IPS-18c (cell line): ENCODE results near the gene IFNL1.
A peak's percentile ranks its signal among the peaks of the same experiment; 100 is the strongest.
"Not testable (repeated sequence)": the region's sequence is repeated elsewhere in the genome, so short reads cannot be mapped to it uniquely, and the experiment has no call there.

Experiments
- H3K4me3 ChIP-seq: 2 replicates; pipeline ENCODE4 v1.7.0; 2013; ENCODE audit warnings: low read depth, mild to moderate bottlenecking, low read length, moderate library complexity; ENCODE audit not compliant: insufficient read depth
- H3K9me3 ChIP-seq: one replicate; pipeline ENCODE4 v1.6.1; 2013; ENCODE audit warnings: mild to moderate bottlenecking, low read length, moderate library complexity; ENCODE audit not compliant: control insufficient read depth, insufficient read depth

Gene IFNL1

DNA sequence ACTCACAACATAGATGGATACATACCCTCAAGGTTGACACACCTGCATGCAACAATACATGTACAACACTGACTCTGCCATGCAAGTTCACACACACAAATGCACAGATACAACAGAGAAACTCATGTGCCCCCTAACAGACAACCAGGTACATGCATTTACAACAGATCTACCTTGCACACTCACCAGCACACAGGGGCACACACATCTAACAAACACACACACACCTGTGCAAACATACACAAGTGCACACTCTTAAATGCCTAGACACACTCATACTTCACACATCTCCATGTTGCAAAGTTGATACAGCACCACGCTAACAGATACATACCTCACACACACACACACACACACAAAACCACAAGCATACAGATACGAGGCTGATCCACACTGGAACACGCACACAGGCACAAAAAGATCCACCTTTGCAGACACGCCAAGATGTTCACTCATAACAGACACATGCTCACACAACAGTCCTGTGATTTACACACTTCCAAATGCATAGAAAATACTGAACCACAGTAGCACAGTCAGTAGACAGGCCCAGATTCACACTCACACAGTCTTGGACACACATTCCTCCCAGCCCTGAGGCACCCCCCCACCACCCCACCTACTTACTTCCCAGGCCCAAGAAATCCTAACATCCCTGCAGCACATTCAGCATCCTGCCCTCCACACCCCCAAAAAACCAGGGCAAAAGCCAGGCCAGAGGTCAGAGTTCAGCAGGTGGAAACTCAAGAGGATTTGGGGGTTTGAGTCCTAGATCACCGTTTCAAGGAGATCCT is 23.1 kb downstream of the IFNL1 start:
- no peaks in the 10 kb centered on the region for H3K9me3 ChIP-seq
- H3K4me3 ChIP-seq: peak overlapping the region; percentile 84; the same call in 1 of the 2 replicates

DNA sequence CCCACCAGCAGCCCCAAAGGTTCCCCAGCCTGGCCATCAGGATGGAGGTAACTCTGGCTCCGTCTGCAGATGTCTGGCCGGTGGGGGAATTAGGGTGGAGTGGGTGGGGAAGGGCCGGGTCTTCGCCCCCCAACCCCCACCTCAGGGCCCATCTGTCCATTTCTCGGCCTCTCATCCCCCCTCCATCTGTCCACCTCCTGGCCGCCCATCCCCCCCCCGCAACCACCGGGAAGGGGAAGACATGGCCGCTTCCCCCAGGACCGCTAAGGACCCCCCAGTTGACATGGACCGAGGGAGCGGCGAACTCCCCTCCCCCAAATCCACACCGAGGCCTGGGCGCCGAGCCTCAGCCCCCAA is 23.7 kb downstream of the IFNL1 start:
- H3K9me3 ChIP-seq: no peaks in the 10 kb centered on the region
- peak overlapping the region; percentile 84 for H3K4me3 ChIP-seq

DNA sequence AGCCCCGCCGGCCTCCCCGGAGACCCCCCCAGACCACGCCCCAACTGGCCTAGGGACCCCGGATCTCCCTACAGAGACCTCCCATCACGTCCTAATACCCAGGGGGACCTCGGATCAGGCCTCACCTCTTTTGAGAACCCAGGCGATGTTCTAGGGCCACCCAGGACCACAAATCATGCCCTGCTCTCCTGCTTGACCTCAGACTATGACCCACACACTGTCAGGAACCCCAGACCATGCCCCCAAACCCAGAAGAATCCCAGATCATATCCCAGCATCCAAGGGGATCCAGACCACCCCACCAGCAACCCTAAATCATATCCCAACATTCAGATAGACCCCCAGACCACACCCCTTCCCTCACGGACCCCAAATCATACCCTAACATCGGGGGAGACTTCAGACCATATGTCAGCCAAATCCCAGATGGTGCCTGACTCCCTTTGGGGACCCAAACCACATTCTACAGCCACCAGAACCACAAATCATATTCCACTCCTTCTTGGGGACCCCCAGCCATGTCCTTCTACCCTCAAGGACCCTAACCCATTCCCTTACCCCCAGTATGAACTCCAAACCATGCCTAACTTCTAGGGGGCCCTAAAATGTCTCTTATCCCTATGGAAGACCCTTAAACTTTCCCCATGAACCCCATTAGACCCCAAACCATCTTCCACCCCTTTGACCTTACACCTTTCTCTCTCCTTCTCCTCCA is 25.1 kb downstream of the IFNL1 start:
- Histone ChIP-seq H3K4me3 (no peak overlapping the region), H3K9me3 (no peaks in the 10 kb centered on the region)

DNA sequence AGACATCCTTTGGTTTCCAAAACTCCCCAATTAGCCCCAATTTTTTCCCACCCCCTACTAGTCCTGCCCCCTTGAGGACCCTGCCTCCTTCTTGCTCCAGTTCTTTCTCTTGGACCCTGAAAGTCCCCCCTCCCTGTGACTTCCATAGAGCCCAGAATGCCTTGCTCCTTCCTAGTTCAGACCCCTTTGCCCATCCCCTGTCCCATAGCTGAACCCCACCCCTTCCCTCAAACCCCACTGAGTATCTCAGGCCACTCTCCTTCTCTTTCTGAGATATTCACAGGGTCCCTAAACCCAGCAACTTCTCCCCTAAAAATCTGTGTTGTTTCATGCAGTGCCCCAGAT is 25.6 kb downstream of the IFNL1 start:
- Histone ChIP-seq H3K9me3 (no peaks in the 10 kb centered on the region), H3K4me3 (no peak overlapping the region)

DNA sequence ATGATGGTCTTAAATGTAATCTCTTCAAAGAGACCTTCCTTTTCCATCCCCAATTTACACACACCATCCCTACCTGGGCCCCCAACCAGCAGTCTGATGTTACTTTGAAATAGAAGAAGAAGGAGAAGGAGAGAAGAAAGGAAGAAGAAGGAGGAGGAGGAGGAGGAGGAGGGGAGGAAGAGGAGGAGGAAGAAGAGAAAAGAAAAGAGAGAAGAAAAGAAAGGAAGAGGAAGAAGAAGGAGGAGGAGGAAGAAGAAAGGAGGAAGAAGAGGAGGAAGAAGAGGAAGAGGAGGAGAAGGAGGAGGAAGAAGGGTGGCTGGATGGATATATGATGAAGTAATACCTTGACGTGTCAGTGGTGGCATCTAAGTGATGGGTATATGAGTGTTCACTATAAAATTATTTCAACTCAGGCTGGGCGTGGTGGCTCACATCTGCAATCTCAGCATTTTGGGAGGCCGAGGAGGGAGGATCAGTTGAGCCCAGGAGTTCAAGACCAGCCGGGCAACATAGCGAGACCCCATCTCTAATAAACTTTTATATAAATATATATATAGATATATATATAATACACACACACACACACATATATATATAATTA is 28.1 kb downstream of the IFNL1 start:
- Histone ChIP-seq H3K9me3 (no peaks in the 10 kb centered on the region), H3K4me3 (no peak overlapping the region)

DNA sequence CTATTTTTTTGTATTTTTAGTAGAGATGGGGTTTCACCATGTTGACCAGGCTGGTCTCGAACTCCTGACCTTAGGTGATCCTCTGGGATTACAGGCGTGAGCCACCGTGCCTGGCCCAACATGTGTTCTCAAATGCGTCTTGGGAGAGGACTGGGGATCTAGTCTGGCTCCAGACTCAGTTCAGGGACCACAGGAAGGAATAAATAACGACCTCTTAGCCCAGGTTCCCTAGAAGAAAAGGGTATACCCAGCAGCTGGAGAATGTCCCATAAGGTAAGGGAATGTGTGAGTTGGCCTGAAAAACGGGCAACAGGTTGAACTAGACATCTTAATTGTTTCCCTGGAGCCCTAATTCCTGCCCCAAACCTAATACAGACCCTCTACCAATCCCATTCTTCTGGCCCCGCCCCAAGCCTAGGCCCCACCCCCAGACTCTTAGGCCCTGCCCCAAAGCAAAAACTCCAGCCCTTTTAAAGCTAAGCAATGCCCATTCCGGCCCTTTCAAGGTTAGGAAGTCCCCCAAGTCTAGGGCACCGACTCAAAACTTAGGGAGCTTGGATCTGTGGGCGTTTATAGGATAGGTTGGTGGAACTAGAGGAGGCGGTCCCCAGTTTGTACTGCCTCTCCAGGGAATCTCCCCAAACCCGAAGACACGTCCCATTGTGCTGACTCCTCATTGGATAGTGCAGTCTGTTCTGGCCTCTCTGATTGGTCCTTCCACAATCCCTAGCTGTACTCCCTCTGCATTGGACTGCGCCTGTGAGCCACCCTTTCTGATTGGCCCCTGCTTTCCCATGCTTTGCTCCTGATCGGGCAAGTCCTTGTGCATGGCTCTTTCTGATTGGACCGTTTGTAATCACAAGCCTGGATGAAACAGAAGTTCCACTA is 29.8 kb downstream of the IFNL1 start:
- Histone ChIP-seq H3K9me3 (no peaks in the 10 kb centered on the region), H3K4me3 (no peak overlapping the region)

DNA sequence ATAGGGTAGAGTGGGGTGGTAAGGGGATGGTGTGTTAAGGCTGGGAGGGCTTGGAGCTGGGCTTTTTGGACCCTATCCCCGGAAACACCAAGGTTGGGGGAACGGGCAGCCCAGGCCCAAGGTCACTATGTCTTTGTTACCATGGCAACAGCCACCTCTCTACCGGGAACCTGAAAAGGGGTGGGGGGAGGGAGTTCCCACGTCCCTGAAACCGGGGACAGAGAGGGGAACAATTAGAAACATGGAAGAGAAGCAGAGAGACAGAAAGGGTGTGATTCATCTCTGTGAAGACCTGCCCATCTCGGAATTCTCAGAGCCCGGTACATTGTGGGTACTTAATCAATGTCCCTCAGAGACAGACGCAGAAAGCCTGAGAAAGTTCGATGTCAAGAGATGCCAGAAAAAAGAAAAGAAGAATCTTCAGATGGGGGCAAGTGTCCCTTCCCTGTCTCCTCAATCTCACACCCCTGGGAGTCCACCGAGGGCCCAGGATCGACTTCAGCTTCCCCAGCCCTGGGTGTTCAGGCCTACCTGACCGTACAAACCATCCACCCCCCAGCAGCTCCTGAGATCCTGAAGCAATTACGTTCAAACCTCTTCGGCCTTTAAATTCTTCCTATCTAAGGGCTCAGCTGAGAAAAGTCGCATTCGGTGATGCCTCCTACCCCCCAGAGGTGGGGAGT is 31.3 kb downstream of the IFNL1 start:
- H3K4me3 ChIP-seq: peak overlapping the region; percentile 15; the same call in 1 of the 2 replicates

DNA sequence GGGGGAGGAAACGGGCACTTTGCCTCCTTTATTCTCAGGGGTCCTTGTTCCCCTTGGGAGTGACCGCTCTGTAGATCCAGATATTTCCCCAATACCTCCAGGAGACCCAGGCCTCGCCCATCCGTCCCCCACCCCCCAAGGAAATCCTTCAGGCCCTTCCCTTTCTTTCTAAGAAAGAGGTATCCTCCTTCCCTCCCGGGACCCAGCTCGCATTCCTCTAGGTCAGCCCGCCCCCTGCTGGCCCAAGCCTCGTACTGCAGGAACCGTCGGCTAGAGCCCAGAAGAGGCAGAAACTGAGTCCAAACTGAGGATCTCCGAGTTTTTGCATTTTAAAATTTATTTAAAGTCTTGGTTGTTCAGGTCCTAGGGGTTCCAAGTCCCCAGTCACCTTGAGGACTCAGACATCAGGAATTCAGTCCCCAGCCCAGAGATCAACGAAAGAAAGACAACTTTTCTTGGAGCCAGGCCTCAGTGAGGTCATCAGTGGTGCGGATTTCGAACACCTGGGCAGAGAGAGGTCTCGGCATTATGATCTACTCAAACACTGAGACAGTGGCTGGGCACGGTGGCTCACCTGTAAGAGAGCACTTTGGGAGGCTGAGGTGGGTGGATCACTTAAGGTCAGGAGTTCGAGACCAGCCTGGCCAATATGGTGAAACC is 32.0 kb downstream of the IFNL1 start:
- Histone ChIP-seq H3K9me3 (no peaks in the 10 kb centered on the region), H3K4me3 (no peak overlapping the region; the same call in 1 of the 2 replicates)

More for the DNA sequence above, 31.3 kb downstream of the IFNL1 start:
- no peaks in the 10 kb centered on the region for H3K9me3 ChIP-seq

DNA sequence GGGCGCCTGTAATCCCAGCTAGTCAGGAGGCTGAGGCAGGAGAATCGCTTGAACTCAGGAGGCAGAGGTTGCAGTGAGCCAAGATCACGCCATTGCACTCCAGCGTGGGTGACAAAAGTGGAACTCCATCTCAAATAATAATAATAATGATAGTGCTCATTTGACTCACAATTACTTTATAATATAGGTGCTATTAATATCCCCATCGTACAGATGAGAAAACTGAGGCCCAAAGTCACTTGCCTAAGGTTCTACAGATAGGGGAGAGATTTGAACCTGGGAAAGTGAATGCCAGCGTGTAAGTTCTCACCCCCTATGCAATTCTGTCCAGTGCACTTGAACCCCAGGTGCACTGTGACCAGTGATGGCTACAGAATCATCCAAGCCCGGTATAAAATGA is 33.7 kb downstream of the IFNL1 start:
- Histone ChIP-seq H3K4me3 (no peak overlapping the region), H3K9me3 (no peaks in the 10 kb centered on the region)

DNA sequence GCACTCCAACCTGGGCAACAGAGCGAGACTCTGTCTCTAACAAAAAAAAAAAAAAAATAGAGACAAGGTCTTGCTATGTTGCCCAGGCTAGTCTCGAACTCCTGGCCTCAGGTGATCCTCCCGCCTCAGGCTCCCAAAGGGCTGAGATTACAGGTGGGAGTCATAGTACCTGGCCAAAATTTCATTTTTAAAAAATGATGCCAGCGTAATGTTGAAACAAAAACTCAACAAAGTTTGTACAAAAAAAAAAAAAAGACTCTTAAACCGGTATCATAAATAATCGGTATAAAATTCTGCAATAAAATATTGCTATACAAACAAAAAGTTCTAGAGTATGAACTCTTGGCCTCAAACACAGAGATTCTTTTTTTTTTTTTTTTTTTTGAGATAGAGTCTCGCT is 36.1 kb downstream of the IFNL1 start:
- Histone ChIP-seq H3K4me3 (no peak overlapping the region), H3K9me3 (peaks cover 2% of the 10 kb centered on the region)

DNA sequence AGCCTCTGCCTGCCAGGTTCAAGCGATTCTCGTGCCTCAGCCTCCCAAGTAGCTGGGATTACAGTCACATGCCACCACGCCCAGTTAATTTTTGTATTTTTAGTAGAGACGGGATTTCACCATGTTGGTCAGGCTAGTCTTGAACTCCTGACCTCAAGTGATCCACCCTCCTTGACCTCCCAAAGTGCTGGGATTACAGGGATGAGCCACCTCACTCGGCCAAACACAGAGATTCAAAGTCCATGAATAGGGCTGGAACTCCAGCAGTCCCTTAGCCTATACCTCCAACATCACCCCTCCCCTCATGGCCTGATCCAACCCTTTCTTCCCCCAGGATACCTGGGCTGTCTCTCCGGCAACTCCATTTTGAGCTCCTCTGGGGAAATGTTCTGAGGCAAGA is 36.5 kb downstream of the IFNL1 start:
- not testable (repeated sequence) for H3K4me3 ChIP-seq, H3K9me3 ChIP-seq

DNA sequence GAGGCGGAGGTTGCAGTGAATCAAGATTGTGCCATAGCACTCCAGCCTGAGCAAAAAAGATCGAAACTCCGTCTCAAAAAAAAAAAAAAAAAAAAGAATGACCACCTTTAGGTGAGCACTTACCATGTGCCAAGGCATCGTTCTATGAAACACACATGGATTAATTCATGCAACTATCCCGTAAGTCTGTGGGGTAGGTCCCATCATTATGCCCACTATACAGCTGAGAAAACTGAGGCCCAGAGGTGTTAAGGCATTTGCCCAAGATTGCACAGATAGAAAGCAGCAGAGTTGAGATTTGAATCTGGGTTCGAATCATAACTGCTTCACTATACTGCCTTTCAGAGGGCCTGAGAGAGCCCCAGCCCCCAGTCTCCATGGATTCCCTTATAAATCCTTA is 37.3 kb downstream of the IFNL1 start:
- no peak overlapping the region for H3K4me3 ChIP-seq
- peaks cover 2% of the 10 kb centered on the region for H3K9me3 ChIP-seq

DNA sequence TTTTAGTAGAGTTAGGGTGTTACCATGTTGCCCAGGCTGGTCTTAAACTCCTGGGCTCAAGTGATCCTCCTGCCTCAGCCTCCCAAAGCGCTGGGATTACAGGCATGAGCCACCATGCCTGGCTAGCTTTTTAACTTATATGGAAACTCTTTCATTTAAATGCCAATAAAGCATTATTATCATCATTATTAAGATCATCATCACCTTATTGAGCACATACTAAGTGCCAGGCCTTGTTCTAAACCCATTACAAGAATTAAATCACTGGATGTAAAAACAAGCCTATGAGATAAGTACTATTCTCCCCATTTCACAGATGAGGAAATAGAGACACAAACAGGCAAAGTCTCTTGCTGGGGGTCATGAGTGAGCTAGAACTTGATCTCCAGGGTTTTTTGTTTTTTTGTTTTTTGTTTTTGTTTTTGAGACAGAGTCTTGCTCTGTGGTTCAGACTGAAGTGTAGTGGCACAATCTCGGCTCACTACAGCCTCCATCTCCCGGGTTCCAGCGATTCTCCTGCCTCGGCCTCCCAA is 38.3 kb downstream of the IFNL1 start:
- H3K4me3 ChIP-seq: no peak overlapping the region
- H3K9me3 ChIP-seq: peaks cover 2% of the 10 kb centered on the region

DNA sequence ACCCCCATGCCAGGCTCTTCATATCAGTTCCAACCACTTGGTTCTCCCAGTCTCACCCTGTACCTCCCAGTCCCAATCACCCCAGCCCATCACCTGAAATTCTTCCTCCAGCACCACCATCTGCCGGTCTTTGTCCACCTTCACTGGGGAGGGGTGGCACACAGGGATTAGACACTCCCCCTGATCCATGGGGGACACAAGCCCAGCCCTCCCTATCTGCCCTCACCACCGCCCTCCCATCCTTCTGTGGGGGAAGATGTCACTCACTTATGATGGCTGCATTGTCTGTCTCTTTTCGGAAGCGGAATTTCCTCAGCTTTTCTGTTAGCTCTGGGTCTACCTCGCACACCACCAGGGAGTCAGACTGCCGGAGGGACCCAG is 39.0 kb downstream of the IFNL1 start:
- Histone ChIP-seq H3K4me3 (no peak overlapping the region), H3K9me3 (peaks cover 2% of the 10 kb centered on the region)

DNA sequence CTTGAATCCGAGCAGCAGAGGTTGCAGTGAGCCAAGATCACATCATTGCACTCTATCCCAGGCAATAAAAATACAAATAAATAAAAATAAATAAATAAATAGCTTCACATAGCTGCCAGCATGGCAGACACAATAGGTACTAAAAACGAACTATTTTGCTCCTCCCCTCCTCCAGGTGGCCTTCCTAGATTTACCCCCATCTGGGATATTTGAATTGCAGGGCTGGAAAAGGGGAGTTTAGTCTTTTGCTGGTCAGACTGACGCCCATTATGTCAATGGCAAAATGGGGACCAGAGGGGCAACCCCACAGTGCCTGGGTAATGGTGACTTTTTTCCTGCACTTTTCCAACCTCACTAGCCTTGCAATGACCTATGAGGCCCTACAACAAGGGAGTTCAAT is 40.3 kb downstream of the IFNL1 start:
- Histone ChIP-seq H3K9me3 (peaks cover 2% of the 10 kb centered on the region), H3K4me3 (no peak overlapping the region)

DNA sequence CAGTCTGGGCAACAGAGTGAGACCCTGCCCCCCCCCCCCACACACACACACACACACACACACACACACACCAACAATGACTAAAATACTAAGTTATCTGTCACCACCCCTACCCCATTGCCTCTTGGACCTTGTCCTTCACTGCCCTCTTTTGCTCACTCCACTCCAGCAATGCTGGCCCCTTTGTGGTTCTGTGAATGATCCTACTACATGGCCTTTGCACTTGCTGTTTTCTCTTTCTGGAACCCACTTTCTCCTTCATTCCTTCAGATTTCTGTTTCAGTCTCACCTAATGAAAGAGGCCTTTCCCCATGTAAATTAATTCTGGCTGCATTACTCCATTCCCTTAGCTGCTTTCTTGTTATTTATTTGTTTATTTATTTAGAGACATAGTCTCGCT is 43.5 kb downstream of the IFNL1 start:
- H3K4me3 ChIP-seq: no peak overlapping the region

More for the DNA sequence above, 43.5 kb downstream of the IFNL1 start:
- peaks cover 2% of the 10 kb centered on the region for H3K9me3 ChIP-seq
